H9 (cell line): ENCODE data around the gene TBXA2R. TPM values are rescaled to one million over a fixed set of nuclear protein-coding genes. Genes with fewer than 3 reads are reported as not detected.

ENCODE experiments used
- DNase-seq: peaks from one replicate; pipeline ENCODE4 v3.0.0-alpha.2; 2017
- H2AFZ ChIP-seq: one replicate; pipeline ENCODE4 v1.6.1; 2013; ENCODE audit warnings: mild to moderate bottlenecking, low read length, control low read depth, moderate library complexity
- H2AK5ac ChIP-seq: 2 replicates; pipeline ENCODE4 v1.6.1; 2013; ENCODE audit warnings: low read length, control low read depth, mixed read lengths; ENCODE audit not compliant: insufficient read length
- H2BK120ac ChIP-seq: one replicate; pipeline ENCODE4 v1.6.1; 2013; ENCODE audit warnings: low read depth, mild to moderate bottlenecking, low read length, control low read depth, inconsistent platforms; ENCODE audit not compliant: poor library complexity, severe bottlenecking
- H2BK12ac ChIP-seq: 2 replicates; pipeline ENCODE4 v1.6.1; 2013; ENCODE audit warnings: low read length, control low read depth, mixed read lengths, low read depth; ENCODE audit not compliant: insufficient read length
- H2BK15ac ChIP-seq: 2 replicates; pipeline ENCODE4 v1.6.1; 2013; ENCODE audit warnings: low read depth, low read length, control low read depth
- H2BK20ac ChIP-seq: one replicate; pipeline ENCODE4 v1.6.1; 2013; ENCODE audit warnings: low read depth, mild to moderate bottlenecking, low read length, control low read depth, inconsistent platforms; ENCODE audit not compliant: poor library complexity, severe bottlenecking
- H2BK5ac ChIP-seq: 2 replicates; pipeline ENCODE4 v1.6.1; 2013; ENCODE audit warnings: low read length, control low read depth, mixed read lengths; ENCODE audit not compliant: insufficient read length
- H3K14ac ChIP-seq: 2 replicates; pipeline ENCODE4 v1.6.1; 2013; ENCODE audit warnings: low read length, control low read depth; ENCODE audit not compliant: insufficient read depth
- H3K18ac ChIP-seq: 2 replicates; pipeline ENCODE4 v1.6.1; 2013; ENCODE audit warnings: low read depth, mild to moderate bottlenecking, mixed read lengths, low read length, control low read depth; ENCODE audit not compliant: insufficient read length
- H3K23ac ChIP-seq: 2 replicates; pipeline ENCODE4 v1.6.1; 2013; ENCODE audit warnings: low read length, control low read depth, mixed read lengths, low read depth; ENCODE audit not compliant: insufficient read length
- H3K23me2 ChIP-seq: 2 replicates; pipeline ENCODE4 v1.6.1; 2013; ENCODE audit warnings: low read depth, mild to moderate bottlenecking, mixed read lengths, low read length, control low read depth; ENCODE audit not compliant: insufficient read length, poor library complexity, severe bottlenecking
- H3K27ac ChIP-seq: 2 replicates; pipeline ENCODE4 v1.5.1; 2013; ENCODE audit warnings: low read length, control low read depth, mixed read lengths, low read depth; ENCODE audit not compliant: insufficient read length
- H3K27me3 ChIP-seq: 2 replicates; pipeline ENCODE4 v1.6.1; 2013; ENCODE audit warnings: low read length, control low read depth, inconsistent platforms; ENCODE audit not compliant: insufficient read depth
- H3K4ac ChIP-seq: 2 replicates; pipeline ENCODE4 v1.6.1; 2013; ENCODE audit warnings: low read depth, mild to moderate bottlenecking, control low read depth, inconsistent platforms, low read length, moderate library complexity
- H3K4me1 ChIP-seq: 2 replicates; pipeline ENCODE4 v1.6.1; 2013; ENCODE audit warnings: low read length, control low read depth, inconsistent platforms; ENCODE audit not compliant: insufficient read depth
- H3K4me2 ChIP-seq: 2 replicates; pipeline ENCODE4 v1.6.1; 2013; ENCODE audit warnings: low read length, control low read depth, mixed read lengths; ENCODE audit not compliant: insufficient read length, insufficient read depth
- H3K56ac ChIP-seq: 2 replicates; pipeline ENCODE4 v1.6.1; 2013; ENCODE audit warnings: low read depth, mild to moderate bottlenecking, mixed read lengths, low read length, control low read depth; ENCODE audit not compliant: insufficient read length
- H3K79me1 ChIP-seq: 2 replicates; pipeline ENCODE4 v1.6.1; 2013; ENCODE audit warnings: low read depth, mild to moderate bottlenecking, moderate library complexity, low read length, control low read depth, inconsistent platforms; ENCODE audit not compliant: insufficient read depth, poor library complexity, severe bottlenecking
- H3K79me2 ChIP-seq: 2 replicates; pipeline ENCODE4 v1.6.1; 2013; ENCODE audit warnings: low read length, control low read depth, inconsistent platforms; ENCODE audit not compliant: insufficient read depth
- H3K9ac ChIP-seq: 2 replicates; pipeline ENCODE4 v1.6.1; 2013; ENCODE audit warnings: low read length, control low read depth, mixed read lengths; ENCODE audit not compliant: insufficient read length; ENCODE audit errors: extremely low read depth
- H3K9me3 ChIP-seq: one replicate; pipeline ENCODE4 v1.6.1; 2013; ENCODE audit warnings: low read depth, low read length, inconsistent platforms; ENCODE audit not compliant: control insufficient read depth
- H3T11ph ChIP-seq: one replicate; pipeline ENCODE4 v1.6.1; 2013; ENCODE audit warnings: mild to moderate bottlenecking, low read length, control low read depth, inconsistent platforms
- H4K20me1 ChIP-seq: one replicate; pipeline ENCODE4 v1.6.1; 2013; ENCODE audit not compliant: control insufficient read depth, insufficient read length, insufficient read depth
- H4K5ac ChIP-seq: 2 replicates; pipeline ENCODE4 v1.6.1; 2013; ENCODE audit warnings: low read depth, mild to moderate bottlenecking, mixed read lengths, low read length, control low read depth; ENCODE audit not compliant: insufficient read length
- H4K8ac ChIP-seq: replicated peaks from 2 replicates; pipeline ENCODE4 v1.6.1; 2013; ENCODE audit warnings: low read length, control low read depth, mixed read lengths, low read depth; ENCODE audit not compliant: insufficient read length
- H4K91ac ChIP-seq: 2 replicates; pipeline ENCODE4 v1.6.1; 2013; ENCODE audit warnings: low read depth, mild to moderate bottlenecking, moderate library complexity, mixed read lengths, low read length, control low read depth; ENCODE audit not compliant: insufficient read length
- H3K27ac Mint-ChIP-seq, 3 experiments: 2 replicates in 2 of 3; 3 replicates in 1 of 3; pipeline ENCODE4 v1.8.0; 2020 to 2021; ENCODE audit warnings: mixed read lengths in 3 of 3, mild to moderate bottlenecking in 1 of 3, moderate library complexity in 1 of 3
- H3K27me3 Mint-ChIP-seq: 2 replicates; pipeline ENCODE4 v1.8.0; 2021; ENCODE audit warnings: low read depth, mild to moderate bottlenecking, moderate library complexity, mixed read lengths
- H3K36me3 Mint-ChIP-seq, 3 experiments: 2 replicates in 2 of 3; 3 replicates in 1 of 3; pipeline ENCODE4 v1.8.0; 2020 to 2021; ENCODE audit warnings: low read depth in 3 of 3, mixed read lengths in 3 of 3; ENCODE audit not compliant: insufficient read depth in 1 of 3
- H3K4me1 Mint-ChIP-seq, 2 experiments: 2 replicates each; pipeline ENCODE4 v1.8.0; 2020; ENCODE audit warnings: mixed read lengths in 2 of 2
- H3K4me3 Mint-ChIP-seq, 2 experiments: 2 replicates in 1 of 2; 3 replicates in 1 of 2; pipeline ENCODE4 v1.8.0; 2020 to 2021; ENCODE audit warnings: mild to moderate bottlenecking in 2 of 2, mixed read lengths in 2 of 2, moderate library complexity in 1 of 2
- H3K9me3 Mint-ChIP-seq, 2 experiments: 2 replicates in 1 of 2; 3 replicates in 1 of 2; pipeline ENCODE4 v1.8.0; 2020; ENCODE audit warnings: mild to moderate bottlenecking in 2 of 2, mixed read lengths in 2 of 2, moderate library complexity in 1 of 2
- WGBS: extraction: QIAGEN DNeasy Blood & Tissue Kit; methylation state at CpG from one replicate; pipeline ENCODE4 v1.1.7; 2013; ENCODE audit warnings: missing lambda C conversion rate, low lambda C conversion rate, mixed read lengths; ENCODE audit not compliant: insufficient read length; ENCODE audit errors: extremely low coverage; 5-methylcytosine and 5-hydroxymethylcytosine counted together
- total RNA-seq: library from RNA; stranded (reverse); gene quantifications from 2 replicates; pipeline ENCODE4 v1.2.1, GENCODE V29; 2021
- TF ChIP-seq, protein P1 (sequence below): fragments of 200-600 bp; sonication (generic); conservative IDR thresholded peaks from 3 replicates; pipeline ENCODE4 v1.8.0; 2021; ENCODE audit warnings: antibody characterized with exemption, mild to moderate bottlenecking

Gene TBXA2R
- total RNA-seq, 1 experiment from 2014 or later = 0.63 TPM

DNA sequence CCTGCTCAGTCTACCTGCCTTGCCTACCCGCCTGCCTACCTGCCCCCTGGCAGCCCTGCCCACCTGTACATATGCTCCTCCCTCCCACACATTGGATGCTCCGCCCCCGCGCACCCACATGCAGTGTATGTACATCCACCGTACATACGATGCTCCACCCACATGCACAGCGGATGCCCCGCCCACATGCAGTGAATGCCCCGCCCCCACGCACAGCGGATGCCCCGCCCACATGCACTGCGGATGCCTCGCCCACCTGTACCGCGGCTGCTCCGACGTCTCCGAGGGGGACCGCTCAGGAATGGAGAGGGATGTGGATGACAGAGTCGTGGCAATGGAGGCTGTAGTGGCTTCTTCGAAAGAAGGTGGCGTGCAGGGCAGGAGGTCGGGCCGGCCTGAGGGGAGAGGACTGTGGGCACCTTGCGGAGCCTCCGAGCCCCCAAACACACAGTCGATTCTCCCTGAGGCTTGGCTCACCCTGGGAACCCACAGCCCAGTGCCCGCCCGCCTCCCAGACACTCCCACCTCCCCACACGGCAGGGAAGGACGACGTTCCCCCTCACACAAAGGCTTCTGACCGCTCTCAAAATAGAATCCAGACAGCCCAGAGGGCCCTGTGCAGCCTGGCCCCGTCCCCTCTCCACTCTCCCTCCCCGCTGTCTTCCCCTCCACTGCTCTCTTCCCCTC is 36.5 kb upstream of the TBXA2R start:
- no peak overlapping the region for H2AK5ac ChIP-seq
- no peak overlapping the region for H4K91ac ChIP-seq

More for the DNA sequence above, 36.5 kb upstream of the TBXA2R start:
- H3K27me3 Mint-ChIP-seq = no peaks in the 10 kb centered on the region
- no peak overlapping the region; a peak in 1 of 7 replicates for H3K27ac Mint-ChIP-seq
- no CpG with 5 or more reads among the region's 36 CpGs for WGBS
- no peak overlapping the region for H3K4ac ChIP-seq
- no peaks in the 10 kb centered on the region for H3K4me1 ChIP-seq
- H3K4me1 Mint-ChIP-seq = no peaks in the 10 kb centered on the region
- H4K20me1 ChIP-seq = no peaks in the 10 kb centered on the region
- H3K27me3 ChIP-seq = no peaks in the 10 kb centered on the region
- H2BK20ac ChIP-seq = no peak overlapping the region
- H3T11ph ChIP-seq = no peak overlapping the region
- TF ChIP-seq, protein P1, sequence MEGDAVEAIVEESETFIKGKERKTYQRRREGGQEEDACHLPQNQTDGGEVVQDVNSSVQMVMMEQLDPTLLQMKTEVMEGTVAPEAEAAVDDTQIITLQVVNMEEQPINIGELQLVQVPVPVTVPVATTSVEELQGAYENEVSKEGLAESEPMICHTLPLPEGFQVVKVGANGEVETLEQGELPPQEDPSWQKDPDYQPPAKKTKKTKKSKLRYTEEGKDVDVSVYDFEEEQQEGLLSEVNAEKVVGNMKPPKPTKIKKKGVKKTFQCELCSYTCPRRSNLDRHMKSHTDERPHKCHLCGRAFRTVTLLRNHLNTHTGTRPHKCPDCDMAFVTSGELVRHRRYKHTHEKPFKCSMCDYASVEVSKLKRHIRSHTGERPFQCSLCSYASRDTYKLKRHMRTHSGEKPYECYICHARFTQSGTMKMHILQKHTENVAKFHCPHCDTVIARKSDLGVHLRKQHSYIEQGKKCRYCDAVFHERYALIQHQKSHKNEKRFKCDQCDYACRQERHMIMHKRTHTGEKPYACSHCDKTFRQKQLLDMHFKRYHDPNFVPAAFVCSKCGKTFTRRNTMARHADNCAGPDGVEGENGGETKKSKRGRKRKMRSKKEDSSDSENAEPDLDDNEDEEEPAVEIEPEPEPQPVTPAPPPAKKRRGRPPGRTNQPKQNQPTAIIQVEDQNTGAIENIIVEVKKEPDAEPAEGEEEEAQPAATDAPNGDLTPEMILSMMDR = no peak
- H3K56ac ChIP-seq = no peak overlapping the region
- H2BK15ac ChIP-seq = no peak overlapping the region
- H3K4me3 Mint-ChIP-seq = no peak overlapping the region; a peak in 1 of 5 replicates
- H3K18ac ChIP-seq = no peak overlapping the region
- no peak overlapping the region for H4K5ac ChIP-seq
- no peaks in the 10 kb centered on the region for H3K23me2 ChIP-seq
- no peak overlapping the region; the same call in 1 of the 2 replicates for H3K14ac ChIP-seq
- H3K9me3 ChIP-seq = no peaks in the 10 kb centered on the region
- H3K36me3 Mint-ChIP-seq = peaks cover 10 to 33% (median 30%) of the 10 kb centered on the region in 3 experiments; a peak in 6 of 7 replicates
- no peak overlapping the region for H3K23ac ChIP-seq
- no peak overlapping the region for H2BK12ac ChIP-seq
- no peak overlapping the region for H3K27ac ChIP-seq
- no peaks in the 10 kb centered on the region for H3K79me1 ChIP-seq
- H3K9ac ChIP-seq = no peak overlapping the region
- H2AFZ ChIP-seq = no peak overlapping the region
- no peak overlapping the region for H4K8ac ChIP-seq
- H3K9me3 Mint-ChIP-seq = no peaks in the 10 kb centered on the region
- H3K79me2 ChIP-seq = no peaks in the 10 kb centered on the region
- no peak overlapping the region for H3K4me2 ChIP-seq
- no peak overlapping the region for H2BK5ac ChIP-seq
- no peak overlapping the region for H2BK120ac ChIP-seq
- peak; percentile 73 for DNase-seq
